Esophagus squamous epithelium (tissue), 4 donors: ENCODE results near the gene H6PD.

Experiments used
- POLR2A ChIP-seq, 4 donors: fragments of 450-650 bp; IDR thresholded peaks; one replicate each; pipeline ENCODE4 v1.6.1; 2017; ENCODE audit warnings: antibody characterized with exemption in 4 of 4, mild to moderate bottlenecking in 4 of 4, moderate library complexity in 3 of 4
- TF ChIP-seq, protein P1 (sequence below), 6 experiments: fragments of 450-650 bp in 4 of 6; fragments of 200-600 bp in 2 of 6; sonication (generic) in 2 of 6; IDR thresholded peaks; one replicate each; pipeline ENCODE4 v1.5.1; 2016 to 2019; ENCODE audit warnings: antibody characterized with exemption in 6 of 6, mild to moderate bottlenecking in 4 of 6, moderate library complexity in 4 of 6

DNA sequence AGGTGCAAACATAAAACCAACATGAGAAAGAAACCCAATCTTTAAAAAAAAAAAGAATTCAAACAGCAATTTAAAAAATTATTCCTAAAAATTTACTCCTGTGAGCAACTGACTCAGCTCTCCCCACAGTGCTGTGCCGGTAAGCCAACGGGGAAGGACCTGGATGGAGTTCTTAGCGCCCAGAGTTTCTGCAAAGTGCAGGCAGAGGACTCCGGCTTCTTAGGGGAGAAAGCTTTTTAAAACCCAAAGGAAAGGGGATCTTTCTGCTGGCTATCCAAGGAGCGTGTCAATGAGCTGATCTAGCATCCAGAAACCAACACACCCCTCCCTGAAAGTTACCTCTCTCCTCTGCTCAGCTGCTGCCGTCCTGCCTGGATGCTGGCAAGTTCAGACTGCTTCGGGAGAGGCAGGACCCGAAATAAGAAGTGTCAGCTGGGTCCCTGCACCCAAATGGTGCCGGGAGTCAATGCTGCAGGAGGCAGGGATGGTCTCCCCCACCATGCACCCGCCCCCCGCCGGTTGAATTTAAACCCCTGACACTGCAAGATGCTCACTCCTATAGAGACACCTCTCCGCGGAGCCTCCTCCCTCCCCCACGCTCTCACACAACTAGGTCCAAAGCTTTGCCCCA, 32.2 kb upstream of the H6PD start:
- TF ChIP-seq, protein P1, sequence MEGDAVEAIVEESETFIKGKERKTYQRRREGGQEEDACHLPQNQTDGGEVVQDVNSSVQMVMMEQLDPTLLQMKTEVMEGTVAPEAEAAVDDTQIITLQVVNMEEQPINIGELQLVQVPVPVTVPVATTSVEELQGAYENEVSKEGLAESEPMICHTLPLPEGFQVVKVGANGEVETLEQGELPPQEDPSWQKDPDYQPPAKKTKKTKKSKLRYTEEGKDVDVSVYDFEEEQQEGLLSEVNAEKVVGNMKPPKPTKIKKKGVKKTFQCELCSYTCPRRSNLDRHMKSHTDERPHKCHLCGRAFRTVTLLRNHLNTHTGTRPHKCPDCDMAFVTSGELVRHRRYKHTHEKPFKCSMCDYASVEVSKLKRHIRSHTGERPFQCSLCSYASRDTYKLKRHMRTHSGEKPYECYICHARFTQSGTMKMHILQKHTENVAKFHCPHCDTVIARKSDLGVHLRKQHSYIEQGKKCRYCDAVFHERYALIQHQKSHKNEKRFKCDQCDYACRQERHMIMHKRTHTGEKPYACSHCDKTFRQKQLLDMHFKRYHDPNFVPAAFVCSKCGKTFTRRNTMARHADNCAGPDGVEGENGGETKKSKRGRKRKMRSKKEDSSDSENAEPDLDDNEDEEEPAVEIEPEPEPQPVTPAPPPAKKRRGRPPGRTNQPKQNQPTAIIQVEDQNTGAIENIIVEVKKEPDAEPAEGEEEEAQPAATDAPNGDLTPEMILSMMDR (IDR thresholded peaks at IDR 0.05): no peak
- no peak for TF ChIP-seq POLR2A (IDR thresholded peaks at IDR 0.05)
